GM18520 (cell line): ENCODE measurements around the gene PAPPA2.
"Not testable (repeated sequence)": the region's sequence is repeated elsewhere in the genome, so short reads cannot be mapped to it uniquely, and the experiment has no call there.

ENCODE experiments used
- ATAC-seq: cut with Tn5 transposase; IDR thresholded peaks from one replicate; pipeline ENCODE4 v1.9.1; 2021; ENCODE audit not compliant: unreplicated experiment

Gene PAPPA2

DNA sequence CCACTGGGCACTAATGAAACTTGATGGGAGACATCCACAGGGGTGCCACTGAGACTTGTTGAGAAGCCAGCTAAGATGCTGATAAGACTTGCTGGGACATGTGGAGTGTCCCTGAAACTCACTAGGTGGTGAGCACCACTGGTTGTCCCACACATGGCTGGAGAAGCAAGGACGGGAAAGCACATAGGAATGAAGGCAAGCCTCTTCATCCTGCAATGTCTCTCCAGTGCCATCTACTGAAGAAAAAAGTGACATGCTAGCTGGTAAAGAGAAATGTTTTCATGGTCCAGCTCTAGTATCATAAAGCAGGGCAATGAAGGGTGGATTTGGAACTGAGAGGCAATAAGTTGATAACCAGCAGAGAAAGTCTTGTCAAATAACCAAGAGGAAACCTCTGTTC lies 283.0 kb downstream of the PAPPA2 start:
- no peak for ATAC-seq

DNA sequence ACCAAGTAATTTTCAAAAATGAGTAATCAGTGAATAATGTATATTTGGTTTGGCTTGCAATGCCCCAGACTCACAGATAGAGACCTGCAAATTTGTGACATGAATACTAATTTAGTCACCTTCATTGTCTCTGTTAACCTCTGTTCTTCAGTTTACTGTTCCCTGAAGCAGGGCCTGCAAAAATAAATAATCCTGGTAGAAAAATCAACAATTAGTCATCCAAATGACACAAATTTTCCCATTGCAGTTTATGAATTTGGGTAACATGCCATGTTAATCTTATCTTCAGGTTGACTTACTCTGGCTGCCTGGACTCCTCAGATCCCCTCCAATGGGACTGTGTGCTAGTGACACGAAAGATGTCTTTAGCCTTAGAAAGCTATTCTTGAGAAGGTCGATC lies 289.5 kb downstream of the PAPPA2 start:
- no peak for ATAC-seq

DNA sequence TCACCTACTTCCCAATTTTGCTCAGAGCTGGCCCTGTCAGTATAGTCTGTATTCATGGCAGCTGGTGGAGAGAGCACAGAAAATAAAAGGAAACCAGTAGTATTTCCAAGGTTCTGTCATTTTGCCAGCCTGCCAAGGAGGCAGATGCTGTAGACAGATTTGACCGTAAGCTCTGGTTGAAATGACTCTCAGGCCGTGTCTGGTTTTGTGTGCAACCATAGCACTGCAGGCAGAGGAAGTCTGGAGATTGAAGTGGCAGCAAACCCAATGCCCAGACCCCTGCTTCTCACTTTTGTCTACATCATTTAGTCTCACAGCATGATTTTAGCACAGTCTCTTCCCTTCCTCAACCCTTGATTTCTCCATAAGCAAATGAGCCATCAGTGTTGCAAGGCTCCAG lies 291.7 kb downstream of the PAPPA2 start:
- no peak for ATAC-seq

DNA sequence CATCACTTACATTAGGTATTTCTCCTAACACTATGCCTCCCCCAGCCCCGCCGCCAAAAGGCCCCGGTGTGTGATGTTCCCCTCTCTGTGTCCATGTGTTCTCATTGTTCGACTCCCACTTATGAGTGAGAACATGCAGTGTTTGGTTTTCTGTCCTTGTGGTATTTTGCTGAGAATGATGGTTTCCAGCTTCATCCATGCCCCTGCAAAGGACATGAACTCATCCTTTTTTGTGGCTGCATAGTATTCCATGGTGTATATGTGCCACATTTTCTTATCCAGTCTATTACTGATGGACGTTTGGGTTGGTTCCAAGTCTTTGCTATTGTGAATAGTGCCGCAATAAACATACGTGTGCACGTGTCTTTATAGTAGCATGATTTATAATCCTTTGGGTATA lies 293.8 kb downstream of the PAPPA2 start:
- ATAC-seq, result not testable (repeated sequence)

DNA sequence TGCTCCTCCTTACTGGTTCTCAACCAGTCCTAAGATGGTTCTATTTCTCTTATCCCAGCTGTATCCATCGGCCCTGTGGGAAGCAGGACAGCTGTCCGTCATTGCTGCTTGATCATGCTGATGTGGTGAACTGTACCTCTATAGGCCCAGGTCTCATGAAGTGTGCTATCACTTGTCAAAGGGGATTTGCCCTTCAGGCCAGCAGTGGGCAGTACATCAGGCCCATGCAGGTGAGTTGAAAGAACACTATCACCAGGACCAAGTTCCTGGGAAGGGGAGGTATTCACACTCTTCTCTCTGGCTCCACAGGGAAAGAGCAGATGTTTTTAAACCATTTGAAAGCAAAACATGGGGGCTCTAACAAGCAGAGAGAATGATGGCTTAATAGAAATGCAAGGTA lies 302.6 kb downstream of the PAPPA2 start:
- no peak for ATAC-seq

DNA sequence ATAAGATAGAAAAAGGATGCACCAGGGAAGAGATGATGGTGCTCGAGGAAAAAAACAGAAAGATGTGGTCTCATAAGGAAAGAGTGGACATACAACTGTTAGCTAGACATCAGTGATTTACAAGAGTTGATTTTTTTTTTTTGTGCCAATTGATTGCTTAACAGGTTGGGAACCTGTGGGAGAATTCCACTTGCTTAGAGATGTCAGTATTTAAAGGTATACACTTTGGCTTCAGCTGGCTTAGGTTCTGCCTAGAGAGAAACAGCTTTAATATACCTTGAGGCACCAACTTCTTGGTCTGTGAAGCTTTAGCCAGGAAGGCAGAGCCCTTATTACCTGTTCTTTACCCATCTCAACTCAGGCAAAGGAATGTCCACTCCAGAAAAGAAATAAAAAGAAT lies 303.8 kb downstream of the PAPPA2 start:
- ATAC-seq, result no peak

DNA sequence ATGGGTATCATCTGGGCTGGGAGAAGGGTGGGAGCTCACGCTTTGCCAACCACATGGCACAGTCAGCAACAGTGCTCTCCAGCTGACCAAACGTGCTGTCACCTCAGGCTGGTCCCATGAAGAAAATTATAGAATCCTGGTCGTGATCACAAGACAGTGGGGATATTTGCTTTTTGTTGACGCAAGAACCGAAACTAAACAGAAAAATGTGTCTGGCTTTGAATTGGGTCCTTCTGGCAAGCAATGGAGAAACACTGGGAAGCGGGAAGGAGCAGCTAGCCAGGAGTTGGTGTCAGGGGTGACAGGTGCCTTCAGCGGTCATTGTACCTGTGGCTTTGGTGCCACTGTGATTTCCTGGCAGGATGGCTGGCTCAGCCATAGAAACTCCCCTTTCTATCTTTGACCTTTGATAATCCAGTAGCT lies 304.8 kb downstream of the PAPPA2 start:
- no peak for ATAC-seq

DNA sequence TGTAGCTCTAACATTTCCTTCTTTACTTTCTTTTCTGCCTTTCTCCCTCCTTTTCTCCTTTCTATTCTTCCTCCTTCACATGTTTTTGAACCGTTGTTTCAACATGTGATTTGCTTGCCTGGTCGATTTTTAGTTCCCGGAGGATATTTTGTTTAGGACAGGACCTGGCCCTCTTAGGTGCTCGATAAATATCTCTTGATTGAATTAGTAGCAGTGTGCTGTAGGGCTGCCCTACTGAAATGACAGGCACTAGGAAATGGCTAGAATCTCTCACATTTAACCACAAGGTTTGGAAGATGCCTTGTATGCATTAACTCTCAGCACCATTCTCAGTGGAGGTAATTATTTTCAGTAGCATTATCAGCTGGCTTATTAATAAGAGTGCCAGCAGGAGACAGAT lies 305.6 kb downstream of the PAPPA2 start:
- ATAC-seq, result no peak

DNA sequence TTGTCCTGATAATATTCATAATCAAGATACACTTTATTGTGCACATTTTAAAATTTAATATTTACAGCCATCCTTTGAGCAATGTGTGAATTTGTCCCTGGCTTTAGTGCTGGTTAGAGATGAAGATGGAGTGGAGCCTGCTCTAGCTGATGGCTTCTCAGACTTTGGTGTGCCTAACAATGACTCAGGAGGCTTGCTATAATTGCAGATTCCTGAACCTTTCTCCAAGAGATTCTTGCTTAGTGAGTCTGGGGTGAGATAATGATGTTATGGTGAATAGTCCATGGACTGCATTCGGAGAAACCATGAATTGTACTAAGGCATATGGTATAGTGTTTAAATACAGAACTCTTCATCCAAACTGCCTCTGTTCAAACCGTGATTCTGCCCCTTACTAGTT lies 307.1 kb downstream of the PAPPA2 start:
- no peak for ATAC-seq

DNA sequence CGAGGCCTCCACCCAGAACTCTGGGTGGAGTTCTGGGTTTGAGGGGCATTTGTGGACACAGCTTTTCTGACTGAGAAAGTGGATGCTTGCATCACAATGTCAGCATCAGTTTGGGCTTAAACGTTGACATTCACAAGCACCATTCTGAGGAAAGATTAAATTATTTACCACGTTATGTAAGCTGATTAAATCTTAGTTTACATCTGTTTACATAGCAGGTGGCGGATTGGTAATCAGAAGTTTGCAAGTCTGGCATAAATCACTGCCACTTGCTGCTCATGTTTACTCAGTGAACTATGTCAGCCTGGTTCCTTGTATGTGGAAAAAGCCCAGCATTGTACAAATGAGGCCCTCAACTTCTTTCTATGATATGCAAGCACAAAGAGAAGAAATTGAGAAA lies 310.1 kb downstream of the PAPPA2 start:
- ATAC-seq, result no peak

DNA sequence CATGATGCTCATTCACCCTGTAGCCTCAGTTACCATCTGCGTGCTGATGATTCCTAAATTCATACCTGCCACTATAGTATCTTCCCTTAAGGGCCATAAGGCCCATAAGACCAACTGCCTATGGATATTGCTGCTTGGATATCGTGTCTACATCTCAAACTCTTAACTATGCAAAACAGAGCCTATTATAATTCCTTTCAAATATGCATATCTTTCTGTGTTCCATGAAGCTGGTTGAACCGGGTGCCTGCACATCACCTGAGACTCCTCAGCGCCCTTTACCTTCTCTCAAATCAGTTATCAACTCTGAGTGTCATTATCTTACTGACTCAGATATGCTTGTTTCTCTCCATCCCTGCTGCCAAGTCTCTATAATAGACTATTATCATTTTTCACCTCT lies 311.2 kb downstream of the PAPPA2 start:
- no peak for ATAC-seq

DNA sequence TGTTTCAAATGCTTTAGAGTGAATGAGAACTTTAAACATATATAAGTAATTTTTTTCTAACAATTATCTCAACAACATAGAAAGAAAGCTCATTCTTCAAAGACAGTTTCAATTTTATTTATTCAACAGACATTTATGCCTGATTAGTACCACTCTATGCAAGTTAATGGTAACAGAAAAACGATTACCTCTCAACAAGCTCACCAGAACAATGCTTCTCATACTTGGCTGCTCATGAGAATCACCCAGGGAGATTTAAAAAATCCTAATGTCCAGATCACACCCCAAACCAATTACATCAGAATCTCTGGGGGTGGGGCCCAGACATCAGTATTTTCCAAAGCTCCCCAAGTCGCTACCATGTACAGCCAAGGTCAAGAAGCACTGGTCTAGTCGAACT lies 312.4 kb downstream of the PAPPA2 start:
- no peak for ATAC-seq

DNA sequence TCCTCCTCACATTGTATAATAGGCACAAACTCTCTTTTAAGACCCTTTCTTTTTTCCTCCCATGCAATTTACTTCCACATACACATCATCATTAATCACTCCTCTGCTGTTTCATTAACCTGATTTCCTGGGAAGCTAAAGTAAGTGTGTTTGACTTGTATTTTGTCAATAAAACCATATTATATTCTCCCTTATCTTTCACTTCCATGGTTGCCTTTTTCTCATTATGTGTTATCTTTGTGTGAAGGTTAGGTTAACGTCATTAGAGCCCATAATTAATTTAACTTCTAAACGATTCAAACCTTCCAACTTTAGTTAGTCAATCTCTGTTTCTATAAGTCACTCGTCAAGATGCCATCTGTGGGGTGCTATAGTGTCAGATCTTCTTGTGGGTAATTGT lies 313.0 kb downstream of the PAPPA2 start:
- ATAC-seq, result no peak

DNA sequence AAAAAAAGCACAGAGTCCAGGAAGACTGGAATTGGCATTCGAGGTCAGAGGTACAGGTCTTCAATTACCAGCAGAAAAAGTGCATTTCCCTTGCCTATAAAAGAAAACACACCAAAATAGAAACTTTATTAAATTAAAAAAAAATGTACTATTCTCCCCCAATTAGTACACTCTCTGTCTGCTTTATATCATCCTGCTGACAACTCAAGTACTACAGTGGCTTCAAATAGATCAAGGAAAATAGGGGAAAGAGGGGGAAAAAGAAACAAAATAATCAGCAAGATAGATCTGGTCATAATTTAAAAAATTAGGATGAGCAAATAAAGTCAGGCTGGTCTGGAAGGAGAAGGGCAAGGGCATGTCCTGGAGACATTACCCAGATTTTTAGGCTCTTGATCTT lies 315.1 kb downstream of the PAPPA2 start:
- ATAC-seq, result no peak

DNA sequence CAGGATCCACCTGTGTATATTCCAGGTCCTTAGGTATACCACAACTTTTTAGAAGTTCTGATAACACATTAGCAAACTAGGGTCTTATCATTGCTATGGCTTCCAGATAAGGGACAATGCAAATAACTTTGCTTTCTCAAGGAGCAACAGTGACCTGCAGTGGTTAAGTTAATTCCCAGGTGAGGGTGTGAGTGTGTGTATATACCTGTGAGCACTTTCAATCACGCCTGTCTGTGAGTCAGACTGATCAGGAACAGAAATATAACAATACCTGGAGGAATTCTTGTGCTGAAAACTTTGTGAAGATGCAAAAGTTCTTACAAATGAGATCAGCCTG lies 317.0 kb downstream of the PAPPA2 start:
- no peak for ATAC-seq

DNA sequence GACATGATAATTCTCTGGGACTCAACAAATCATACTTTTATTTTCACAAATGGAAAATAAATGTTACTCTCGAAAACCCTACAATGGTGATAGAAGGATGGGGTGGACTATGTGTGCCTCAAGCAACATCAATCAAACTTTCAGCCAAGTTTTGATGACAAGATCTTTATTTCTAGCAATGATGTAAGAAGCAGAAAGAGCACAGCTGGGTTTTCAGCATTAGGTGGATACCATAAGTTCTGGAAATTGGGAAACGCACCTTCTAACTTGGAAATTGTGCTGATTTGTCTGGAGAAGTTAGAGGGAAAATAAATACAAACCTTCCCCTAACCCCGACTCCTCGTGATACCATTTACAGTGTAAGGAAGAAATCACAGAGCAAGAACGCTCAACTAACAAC lies 320.3 kb downstream of the PAPPA2 start:
- ATAC-seq, result no peak

DNA sequence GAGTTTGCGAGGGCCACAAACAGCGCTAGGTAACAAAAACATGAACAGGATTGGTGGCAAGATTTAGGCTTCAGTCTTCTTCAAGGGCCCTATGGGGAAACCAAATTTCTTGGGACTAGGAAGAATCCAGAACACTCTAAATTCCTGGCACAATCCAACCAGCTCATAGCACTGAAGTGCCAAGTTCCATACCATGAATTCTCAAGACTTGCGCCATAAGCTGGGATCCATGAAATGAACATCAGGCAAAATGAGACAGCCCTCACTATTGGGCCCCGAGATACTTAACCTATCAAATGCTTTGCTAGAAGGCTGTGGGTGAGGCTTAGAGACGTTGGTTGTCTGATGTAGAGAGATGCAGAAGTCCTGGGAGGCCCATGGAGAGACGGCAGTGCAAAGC lies 322.1 kb downstream of the PAPPA2 start:
- no peak for ATAC-seq

DNA sequence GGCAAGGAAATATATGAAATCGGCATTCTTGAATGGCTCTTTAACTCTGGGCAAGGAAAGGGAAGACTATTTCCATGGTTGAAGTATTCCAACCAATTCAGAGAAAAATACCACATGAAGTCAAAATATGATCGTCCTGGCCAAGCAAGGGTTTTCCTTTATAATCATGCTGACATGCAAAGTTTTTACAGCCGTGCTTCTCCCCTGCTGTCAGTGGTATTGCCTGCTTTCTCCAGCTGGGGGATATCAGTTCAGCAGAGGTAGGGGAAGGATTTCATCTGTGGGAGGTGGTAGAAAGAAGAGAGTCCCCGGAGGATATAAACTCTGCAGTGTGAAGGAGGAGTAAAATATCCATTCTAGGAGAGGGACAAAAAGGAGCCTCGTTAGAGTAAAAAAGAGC lies 322.8 kb downstream of the PAPPA2 start:
- ATAC-seq, result no peak

DNA sequence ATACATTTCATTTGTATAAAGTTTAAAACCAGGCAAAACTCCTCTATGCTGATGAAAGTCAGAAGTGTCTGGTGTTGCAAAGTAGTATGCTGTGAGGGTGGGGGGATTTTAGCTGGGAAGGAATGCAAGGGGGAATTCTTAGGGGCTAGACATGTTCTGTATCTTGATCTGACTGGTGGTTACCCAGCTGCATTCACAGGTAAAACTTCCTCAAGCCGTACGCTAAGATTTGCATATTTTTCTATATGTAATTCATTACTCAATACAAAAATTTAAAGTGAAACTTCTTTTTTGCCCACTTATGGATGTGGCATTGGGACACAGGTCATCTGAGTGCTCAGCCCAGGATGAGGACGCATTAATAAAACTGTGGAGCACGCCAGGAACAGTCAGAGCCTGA lies 323.3 kb downstream of the PAPPA2 start:
- ATAC-seq, result no peak

DNA sequence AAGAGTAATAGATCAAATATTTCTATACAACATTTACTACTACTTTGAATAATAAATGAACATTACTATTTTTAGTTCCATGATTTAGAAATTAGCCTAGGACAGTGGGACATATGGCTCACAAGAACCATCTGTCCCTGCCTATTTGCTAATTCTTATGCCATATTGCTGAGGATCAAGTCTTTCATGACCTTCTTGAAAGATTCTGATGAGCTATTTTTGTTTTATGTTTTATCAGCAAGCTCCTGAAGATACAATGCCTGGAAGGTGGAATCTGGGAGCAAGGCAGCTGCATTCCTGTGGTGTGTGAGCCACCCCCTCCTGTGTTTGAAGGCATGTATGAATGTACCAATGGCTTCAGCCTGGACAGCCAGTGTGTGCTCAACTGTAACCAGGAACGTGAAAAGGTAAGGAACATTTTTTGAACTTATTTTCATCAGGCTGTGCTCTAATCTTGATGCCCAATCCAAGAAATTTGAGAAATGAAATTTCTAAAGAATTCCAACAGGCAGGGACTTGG lies 326.7 kb downstream of the PAPPA2 start:
- no peak for ATAC-seq

DNA sequence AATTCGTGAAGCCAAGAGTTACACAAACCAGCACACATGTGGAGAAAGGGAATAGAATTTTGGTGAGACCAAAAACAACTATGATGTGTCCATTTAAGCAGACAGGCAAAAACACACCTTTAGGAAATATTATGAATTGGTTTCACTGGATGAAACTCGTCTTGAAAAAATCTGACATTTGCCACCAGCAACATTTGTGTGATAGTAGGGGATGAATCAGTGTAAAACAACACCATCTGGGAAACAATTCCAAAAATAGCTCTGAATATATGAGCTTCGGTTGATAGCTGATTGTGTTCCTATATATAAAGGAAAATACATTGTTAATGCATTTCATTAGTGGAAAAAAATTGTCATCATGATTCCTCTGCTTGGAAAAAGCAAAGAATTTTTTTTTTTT lies 327.8 kb downstream of the PAPPA2 start:
- no peak for ATAC-seq

DNA sequence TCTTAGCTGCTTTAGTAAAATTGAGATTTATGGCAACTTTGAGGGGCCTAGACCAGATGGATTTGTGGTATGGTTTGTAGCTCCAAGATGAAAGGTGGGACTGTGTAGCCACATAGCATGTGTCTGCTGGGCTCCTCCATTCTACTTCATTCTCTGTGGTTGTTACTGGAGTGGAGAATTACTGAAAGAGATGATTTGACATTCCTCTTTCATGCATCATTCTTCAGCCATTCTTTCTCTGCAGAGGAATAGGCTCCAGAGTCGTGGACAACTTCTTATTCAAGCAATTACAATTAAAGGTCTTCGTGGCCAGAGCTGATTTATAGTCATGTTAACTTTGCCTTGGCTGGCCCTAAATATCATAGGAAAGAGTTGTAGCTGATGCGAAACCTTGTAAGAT lies 328.9 kb downstream of the PAPPA2 start:
- ATAC-seq, result no peak

DNA sequence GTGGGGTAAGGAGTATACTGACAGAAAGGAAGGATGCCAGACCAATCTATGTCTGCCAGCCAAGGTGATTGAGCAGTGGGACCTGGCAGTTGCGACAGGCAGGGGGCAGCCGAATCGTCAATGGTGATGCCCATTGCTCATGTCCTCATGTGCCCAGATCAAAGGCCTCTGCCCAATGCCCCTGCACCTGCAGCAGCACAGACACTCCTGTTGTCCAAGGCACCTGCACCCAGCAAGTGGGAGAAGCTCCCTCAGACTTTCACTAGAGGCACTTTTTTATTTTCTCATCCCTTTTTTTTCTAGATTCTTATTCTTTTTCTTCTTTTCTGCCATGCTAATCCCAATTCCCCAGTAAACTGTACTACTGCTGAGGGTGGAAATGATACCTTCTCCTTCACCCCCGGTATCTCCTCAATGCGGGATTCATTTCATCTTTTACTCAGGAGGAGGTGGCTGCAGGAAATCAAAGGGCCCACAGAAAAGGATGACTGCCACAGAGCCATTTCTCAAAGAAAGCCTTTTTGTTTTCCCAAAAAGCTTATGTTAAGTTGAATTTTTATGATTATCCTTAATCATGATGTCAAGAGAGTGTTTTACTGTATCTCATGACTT lies 332.0 kb downstream of the PAPPA2 start:
- ATAC-seq, result no peak

DNA sequence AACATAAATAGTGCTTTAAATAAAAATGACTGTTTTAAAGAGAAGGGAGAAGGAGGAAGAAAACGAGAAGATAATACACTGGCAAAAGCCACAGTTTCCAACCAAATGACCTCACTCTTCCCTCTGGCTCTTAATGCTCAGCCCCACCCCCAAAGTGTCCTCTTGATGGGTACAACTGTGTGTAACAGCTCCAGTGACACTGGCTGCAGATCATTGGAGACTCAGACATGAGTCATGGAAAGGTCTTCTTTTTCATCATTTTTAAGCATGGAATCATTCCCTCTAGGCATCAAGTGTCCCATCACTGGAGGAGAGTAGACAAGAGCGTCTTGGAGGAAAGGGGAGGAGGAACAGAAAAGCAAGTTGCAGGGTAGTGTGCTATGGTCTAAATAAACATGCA lies 333.0 kb downstream of the PAPPA2 start:
- ATAC-seq, result no peak
